ENCODE measurements around the gene PRKCG. TPM values are rescaled to one million over a fixed set of nuclear protein-coding genes. Genes with fewer than 3 reads are reported as not detected.
"Not testable (repeated sequence)": the region's sequence is repeated elsewhere in the genome, so short reads cannot be mapped to it uniquely, and the experiment has no call there.

Gene PRKCG
- total RNA-seq, 1 donor from 2014 or later = 0.17 TPM

DNA sequence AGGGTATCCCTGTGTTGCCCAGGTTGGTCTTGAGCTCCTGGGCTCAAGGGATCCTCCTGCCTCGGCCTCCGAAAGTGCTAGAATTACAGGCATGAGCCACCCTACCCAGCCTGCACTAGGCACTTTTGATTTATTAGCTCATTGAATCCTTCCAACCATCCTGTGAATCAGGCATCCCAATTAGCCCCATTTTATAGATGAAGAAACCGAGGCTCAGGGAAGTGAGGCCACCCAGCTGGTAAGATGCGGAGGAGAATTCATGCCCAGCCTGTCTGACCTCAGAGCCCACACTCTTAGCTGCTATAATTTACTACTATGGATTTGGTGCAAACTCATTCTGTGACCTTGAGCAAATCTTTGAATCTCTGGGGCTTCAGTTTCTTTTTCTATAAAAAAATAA is 62.9 kb downstream of the PRKCG start:
- no peak for DNase-seq

DNA sequence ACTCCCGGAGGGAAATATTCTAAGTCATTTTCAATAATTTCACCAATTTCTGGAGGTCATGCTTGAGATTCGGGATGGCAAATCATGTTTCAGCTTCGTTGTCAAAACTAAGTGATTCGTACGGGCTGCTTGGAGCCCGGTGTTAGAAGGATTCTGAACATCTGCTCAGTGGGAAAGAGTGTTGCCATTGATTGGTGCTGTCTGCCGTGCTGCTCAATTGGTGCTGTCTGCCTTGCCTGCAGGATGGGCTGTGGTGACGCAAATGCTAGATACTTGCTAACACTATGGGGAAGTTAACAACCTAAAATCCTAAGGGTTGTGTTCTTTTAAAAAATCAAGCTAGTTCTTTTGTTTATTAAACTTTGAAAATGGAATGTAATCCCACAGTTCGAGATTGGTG is 63.4 kb downstream of the PRKCG start:
- DNase-seq = no peak

DNA sequence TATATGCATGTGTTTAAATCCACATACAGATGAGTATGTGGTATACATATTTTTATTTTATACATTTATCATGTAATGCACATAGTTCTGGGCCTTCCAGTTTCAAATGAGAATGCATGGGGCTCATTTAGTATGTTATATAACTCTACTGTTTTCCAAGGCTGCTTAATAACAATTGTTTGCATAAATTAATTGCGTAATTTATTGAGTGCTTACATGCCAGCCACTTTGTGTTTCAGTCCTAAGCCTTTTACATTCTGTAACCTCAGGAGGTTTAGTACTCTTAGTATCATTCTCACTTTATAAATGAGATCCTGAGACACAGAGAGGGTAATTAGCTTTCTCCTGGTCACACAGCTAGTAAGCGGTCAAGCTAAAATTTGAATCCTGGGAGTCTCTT is 64.0 kb downstream of the PRKCG start:
- no peak for DNase-seq

DNA sequence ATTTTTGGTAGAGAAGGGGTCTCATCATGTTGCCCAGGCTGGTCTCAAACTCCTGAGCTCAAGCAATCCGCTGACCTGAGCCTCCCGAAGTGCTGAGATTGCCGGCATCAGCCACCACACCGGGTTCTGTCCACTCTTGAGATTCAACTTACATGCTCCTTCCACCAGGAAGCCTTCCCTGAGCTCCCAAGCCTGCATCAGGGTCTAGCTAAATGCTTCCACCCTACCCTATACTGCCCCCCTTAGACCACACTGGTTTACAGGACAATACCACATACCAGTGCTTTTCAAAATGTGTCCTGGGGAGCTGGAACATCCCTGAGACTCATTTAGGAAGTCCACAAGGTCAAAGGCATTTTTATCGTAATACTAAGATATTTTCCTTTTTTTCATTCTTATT is 65.6 kb downstream of the PRKCG start:
- peak; percentile 41 for DNase-seq

DNA sequence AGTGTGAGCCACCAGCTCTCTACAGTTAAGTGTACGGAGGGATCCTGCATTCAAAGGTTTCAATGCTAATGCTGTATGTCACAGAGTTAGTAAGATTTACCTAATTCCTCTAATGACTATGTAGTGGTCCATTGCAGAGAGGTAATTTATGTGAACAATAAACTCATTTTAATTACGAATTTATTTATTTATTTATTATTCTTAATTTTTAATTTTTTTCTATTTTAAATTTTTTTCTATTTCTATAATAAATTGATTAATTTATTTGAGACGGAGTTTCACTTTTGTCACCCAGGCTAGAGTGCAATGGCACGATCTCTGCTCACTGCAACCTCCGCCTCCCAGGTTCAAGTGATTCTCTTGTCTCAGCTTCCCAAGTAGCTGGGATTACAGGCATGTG is 66.6 kb downstream of the PRKCG start:
- DNase-seq = not testable (repeated sequence)

DNA sequence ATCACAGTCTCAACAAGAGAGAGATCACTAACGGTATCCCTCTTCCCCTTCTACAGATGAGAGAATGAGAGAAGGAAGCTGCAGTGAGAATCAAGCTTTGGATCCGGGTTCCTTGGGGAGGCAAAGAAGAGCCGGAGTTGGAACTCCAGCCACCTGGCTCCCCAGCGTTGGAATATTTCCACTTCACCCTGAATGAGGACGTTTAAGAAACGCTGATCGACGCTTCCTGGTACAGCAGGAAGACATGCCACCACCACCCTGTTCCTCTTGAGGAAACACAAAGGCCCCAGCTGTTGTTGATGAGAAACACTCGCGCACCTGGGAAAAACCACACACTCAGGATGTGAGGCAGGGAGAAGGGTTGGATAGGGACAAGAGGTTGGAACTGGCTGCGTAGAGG is 69.4 kb downstream of the PRKCG start:
- DNase-seq = peak; percentile 43

DNA sequence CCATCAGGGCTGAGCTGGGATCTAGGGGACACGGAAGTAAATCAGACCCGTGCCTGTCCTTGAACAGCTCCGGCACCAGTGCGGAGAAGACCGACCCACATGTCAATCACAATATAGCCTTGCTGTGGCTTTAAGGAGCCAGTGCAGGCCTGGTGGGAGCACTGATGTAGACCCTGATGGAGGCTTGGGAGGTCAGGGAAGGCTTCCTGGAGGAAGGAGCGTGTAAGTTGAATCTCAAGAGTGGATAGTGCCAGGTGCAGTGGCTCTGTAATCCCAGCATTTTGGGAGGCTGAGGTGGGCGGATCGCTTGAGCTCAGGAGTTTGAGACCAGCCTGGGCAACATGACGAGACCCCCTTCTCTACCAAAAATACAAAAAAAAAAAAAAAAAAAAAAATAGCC is 70.0 kb downstream of the PRKCG start:
- DNase-seq = no peak

DNA sequence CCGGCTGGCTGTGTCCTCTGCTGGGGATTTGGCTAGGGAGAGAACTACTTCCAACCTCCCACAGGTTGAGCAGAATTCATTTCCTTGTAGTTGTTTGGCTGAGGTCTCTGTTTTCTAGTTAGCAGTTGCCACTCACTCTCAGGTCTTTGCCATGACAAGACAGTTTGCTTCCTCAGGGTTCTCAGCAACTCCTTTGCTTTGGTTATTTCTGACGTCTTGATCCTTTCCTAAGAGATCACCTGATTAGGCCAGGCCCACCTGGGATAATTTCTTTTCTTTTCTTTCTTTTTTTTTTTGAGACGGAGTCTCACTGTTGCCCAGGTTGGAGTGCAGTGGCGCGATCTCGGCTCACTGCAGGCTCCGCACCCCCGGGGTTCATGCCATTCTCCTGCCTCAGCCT is 71.4 kb downstream of the PRKCG start:
- no peak for DNase-seq

Other genes with a start within 250 kb of the PRKCG start
- gene NLRP12, start 57.9 kb upstream of the PRKCG start, total RNA-seq = 2.8 and 3.4 TPM in 2 replicates
- 7.7 and 17.8 TPM in 2 replicates for gene MYADM, start 14.3 kb upstream of the PRKCG start, total RNA-seq
- not detected in 2 replicates for gene CACNG7, start 27.1 kb downstream of the PRKCG start, total RNA-seq
- gene CACNG8, start 80.7 kb downstream of the PRKCG start, total RNA-seq = 0.14 and 0.17 TPM in 2 replicates
- 0.84 and 0.85 TPM in 2 replicates for gene CACNG6, start 109.4 kb downstream of the PRKCG start, total RNA-seq
- not detected in 2 replicates for gene VSTM1, start 181.7 kb downstream of the PRKCG start, total RNA-seq
- gene TARM1, start 199.2 kb downstream of the PRKCG start, total RNA-seq = not detected in 2 replicates
- gene OSCAR, start 218.6 kb downstream of the PRKCG start, total RNA-seq = not detected in 2 replicates
- 11.4 and 12.6 TPM in 2 replicates for gene NDUFA3, start 220.7 kb downstream of the PRKCG start, total RNA-seq
- 16.3 and 27.2 TPM in 2 replicates for gene TFPT, start 233.5 kb downstream of the PRKCG start, total RNA-seq
- gene PRPF31, start 233.6 kb downstream of the PRKCG start, total RNA-seq = 64.5 and 103 TPM in 2 replicates